CMK (cell line): ENCODE results near the gene MYO10.

Experiments used
- DNase-seq: peaks from one replicate; pipeline ENCODE4 v3.0.0-alpha.2; 2010; ENCODE audit warnings: low read depth

The MYO10 gene

DNA sequence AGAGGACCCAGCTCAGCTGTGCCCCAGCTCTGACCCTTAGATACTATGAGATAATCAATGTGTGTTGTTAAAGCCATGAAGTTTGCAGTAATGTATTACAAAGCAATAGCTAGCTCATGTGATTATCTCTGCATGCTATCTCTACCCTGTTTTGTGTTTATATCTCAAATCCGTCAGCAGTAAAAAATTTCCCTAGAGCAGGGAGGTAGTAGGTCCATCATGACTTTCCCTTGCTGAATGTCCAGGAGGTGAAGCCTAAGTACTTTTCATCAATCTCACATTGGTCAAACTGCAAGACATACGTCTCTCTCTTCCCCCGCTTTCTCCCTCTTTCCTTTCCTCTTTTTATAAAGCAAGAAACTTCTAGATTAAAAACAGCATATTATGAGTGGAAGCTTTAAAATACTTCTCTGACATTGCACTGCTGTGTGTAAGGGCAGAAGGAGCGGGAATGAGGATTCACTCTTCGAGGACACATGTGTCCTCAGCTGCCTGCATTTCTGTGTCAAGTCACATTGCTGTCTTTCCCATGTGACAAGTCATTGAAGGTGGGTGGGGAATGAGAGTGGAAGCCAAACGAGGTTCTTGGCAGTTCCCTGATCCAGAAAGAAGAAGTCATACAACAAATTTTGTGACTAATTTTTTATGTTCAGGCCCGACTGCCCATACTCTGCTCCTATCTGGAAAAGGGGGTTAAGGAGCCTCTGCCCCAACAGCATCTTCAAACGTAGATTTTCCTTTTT is 226.2 kb downstream of the MYO10 start:
- no peak for DNase-seq

DNA sequence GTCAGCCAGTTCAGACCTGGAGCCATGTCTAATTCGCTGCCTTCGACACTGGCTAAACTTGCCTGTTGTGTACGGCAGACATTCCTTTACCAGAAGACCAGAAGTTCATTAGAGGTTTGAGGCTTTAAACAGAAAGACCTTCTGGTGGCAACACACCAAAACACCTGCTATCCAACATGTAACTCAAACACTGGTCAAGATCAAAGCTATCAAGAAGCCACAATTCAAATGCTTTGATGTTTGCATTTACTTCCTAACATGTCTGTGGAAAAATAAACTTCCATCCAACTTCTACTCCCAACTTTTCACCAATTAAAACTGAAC is 228.3 kb downstream of the MYO10 start:
- DNase-seq = no peak

DNA sequence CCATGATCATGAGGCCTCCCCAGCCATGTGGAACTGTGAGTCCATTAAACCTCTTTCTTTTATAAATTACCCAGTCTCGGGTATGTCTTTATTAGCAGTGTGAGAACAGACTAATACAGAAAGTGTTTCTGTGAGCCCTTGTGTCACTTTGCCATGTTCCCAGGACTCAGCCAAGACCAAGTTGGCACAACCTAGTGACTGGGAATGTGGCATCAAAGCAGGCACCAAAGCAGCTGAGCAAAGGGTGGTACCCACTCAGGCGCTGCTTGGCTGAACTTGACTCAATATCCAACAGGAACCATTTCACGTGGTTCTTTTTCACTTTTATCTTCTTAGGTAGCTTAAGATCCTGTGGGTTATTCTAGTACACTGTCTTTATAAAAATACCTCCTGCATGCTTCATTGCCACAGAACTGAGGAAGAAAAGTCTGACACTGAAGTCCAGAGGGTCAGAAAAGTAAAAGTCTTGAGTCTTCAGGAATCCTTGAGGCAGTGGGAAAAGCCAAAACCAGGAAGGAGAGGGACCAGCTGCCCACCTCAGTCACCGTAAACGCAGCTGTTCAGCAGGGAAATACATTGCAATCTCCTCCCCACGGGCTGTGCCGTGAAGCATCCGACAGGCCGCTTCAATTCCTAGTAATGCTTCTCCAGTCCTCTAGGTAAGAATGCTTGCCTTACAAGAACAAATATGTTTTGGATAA is 228.8 kb downstream of the MYO10 start:
- no peak for DNase-seq

DNA sequence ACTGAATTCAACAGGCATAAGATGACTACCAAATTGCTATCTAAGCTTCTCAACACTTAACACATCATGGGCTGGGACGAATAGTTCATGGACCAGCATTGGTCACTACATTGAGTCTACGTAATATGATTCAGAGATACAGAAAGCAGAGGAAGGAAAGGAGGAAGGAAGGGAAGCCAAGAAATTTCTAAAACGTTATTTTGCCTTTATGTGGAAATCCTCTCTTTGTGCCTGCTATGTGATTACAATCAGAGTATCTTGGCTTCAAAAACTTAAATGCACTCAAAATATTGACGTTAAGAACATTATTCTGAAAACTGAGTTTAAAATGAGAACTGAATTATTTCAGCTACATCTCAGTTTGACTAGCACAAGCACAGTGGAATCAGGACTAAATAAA is 231.1 kb downstream of the MYO10 start:
- no peak for DNase-seq

DNA sequence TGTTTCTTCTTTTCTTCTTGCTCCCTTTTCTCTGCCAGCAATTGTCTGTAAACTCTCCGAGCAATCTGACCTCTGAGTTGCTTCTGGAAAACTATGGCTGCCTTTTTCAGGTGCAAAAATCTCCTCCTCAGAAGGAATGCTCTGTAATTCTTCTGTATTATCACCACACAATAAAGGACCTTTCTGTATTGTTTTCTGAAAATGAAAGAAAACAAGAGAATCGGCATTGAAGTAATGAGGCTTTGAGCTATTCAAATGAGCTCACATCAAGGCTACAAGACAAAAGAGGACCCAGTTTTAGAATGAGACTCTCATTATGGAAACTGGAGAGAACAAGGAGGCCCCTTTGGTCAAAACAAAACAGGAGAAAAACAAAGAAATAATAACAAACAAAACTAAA is 233.1 kb downstream of the MYO10 start:
- DNase-seq = no peak

DNA sequence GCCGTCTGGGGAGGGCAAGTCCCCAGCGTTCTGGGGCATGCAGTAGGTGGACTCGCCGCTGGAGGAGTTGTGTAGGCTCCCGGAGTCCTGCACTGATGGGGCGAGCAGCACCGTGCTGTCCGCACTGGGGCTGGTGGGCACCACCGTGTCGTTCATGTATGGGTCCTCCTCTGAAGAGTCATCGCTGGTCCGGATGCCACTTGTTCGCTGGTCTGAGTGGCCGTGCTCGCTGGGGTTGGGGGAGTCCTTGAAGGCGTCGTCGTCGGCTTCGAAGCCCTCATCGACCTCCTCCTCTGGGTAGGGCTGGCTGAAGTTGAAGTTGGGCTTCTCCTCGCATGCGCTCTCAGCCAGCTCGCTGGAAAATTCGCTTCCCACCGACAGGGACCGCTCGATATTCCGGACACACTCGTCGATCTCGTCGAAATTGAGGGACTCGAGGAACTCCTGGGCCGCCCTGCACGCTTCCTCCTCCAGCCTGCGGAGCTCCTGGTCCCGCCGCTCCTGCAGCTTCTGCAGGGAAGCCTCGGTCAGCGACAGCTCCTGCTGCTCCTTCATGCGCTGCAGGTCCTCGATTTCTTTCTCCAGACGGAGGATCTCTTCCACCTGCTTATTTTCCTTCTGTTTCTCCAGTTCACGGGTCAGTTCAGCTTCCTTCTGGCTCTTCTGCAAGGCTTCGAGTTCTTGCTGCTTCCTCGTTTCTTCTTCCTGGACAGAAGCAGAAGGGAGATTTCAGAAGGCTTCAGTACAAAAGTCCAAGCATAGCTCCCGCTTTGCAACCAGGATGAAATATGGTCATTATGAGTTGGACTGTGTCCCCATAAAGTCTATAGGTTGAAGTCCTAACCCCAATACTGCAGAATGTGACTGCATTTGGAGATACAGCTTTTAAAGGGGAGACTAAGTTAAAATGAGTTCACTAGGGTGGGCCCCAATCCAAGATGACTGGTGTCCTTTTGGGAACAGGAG is 234.7 kb downstream of the MYO10 start:
- DNase-seq = no peak

DNA sequence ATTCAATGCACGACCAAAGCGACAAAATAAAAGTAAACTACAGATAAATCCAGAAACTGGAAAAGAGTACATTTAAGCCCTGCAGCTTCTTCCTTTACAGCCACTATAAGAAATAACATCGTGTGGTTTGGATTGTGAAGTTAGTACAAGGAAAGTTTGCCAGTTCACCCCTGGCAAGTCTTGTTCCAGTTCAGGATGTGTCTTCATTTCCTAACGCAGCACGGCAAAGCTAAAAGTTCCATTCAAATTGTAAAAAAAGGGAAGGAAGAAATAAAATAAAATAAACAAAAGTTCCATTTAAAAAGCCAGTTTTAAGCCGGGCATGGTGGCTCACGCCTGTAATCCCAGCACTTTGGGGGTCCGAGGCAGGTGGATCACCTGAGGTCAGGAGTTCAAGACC is 236.0 kb downstream of the MYO10 start:
- no peak for DNase-seq

DNA sequence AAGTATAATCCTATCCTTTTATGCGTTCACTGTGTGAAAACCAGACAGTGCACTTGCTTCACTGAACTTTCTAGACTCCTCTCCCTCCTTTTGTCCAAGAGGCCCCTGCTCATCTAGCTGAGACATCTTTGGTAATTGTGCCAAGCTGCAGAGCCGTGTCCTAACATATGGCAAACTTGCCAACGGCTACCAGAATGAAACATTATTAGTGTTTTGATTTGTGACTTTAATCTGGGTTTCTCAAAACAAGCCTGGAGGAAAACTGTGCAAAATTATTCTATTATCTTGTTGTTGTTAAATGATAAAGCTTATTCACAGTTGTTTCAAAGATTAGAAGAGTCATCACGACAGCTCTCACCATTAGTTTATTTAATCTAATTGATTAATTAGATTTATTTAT is 240.3 kb downstream of the MYO10 start:
- DNase-seq = no peak

DNA sequence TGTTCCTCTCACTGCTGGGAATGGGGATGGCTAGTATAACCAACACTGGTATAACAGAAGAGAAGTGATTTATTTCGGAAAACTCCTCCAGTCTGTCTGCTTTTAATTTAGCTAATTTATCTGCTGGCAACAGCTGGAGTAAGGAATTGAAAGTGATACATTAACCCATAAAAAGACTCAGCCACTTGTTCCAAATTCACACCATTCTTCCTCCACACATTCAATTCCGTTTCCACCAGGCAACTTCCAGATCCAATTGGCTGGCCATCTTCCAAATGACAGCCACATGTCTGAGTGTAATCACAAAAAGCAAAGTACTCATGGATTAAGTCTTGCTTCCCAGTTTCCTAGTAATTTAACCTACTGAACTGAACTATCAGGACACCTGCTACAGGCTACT is 242.2 kb downstream of the MYO10 start:
- DNase-seq = no peak

DNA sequence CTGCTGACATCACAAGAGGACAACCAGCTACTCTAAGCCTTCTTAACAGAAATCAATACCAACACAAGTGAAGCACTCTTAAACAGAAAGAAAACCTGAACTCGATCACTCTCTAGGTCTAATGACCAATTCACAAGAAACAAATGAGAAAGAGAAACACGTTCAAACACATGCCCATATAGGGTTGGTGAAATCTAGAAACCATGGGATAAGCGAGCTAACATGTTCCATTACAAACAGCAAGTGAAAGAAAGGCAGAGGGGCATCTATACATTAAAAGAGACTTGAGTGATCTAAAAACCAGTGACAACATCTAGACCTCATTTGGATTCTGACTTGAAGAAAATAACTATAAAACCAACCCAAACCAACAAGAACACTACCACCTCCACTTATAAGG is 244.4 kb downstream of the MYO10 start:
- DNase-seq = no peak

DNA sequence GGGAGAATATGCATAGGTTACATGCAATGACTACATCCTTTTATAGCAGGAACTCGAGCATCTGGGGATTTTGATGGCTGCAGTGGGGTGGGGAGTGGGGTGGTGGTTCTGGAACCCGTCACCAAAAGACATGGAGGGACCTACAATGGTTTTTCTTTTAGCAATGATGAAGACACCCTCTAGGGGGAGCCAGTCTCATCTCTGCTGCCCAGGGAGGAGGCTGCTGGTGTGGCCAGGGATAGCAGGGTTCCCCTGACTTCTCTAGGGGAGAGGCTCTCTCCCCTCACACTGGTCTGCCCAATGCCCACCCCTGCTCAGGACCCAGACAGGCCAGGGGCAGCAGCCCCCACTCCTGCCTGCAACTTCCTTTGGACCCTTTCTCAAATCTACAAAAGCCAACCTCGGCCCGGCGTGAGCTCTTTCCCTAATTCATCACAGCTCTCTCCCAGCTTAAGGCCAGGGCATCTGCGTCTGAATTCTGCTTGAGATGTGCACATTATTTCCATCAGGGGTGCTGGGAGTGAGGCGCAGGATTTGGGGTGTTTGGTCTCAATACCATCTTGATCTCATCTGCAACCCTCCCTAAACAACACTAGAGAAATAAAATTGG is 245.7 kb downstream of the MYO10 start:
- DNase-seq = peak; percentile 2

DNA sequence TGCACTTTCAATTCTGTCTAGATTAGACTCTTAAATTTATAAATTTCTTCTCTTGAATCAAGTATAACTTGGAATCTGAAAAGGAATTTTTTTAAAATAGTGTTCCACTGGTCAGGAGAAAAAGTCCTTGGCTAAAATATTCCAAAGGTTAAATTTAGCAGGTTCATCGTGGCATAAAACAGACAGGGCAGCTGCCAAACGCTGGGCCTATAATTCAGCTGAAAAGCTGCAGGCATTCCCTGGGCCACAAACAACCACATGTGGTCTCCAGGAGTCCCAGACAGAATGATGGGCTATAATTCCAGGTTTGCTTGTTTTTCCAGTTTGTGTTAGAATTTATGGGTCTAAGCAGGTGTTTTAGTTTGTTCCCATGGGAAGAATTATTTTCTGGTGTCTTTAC is 248.2 kb downstream of the MYO10 start:
- no peak for DNase-seq

DNA sequence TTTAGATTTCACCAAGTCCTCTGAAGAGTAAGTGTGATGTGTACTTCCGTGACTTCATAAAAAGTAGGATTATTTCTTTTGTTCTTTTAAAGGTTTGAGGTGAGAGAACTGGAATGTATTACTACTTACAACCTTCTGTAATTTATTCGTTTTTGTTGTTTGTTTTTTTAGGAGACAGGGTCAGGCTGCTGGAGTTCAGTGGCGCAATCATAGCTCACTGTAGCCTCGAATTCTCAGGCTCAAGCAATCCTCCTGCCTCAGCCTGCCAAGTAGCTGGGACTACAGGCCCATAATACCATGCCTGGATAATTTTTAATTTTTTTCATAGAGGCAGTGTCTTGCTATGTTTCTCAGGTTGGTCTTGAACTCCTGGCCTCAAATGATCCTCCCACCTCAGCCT is 251.0 kb downstream of the MYO10 start:
- no peak for DNase-seq

DNA sequence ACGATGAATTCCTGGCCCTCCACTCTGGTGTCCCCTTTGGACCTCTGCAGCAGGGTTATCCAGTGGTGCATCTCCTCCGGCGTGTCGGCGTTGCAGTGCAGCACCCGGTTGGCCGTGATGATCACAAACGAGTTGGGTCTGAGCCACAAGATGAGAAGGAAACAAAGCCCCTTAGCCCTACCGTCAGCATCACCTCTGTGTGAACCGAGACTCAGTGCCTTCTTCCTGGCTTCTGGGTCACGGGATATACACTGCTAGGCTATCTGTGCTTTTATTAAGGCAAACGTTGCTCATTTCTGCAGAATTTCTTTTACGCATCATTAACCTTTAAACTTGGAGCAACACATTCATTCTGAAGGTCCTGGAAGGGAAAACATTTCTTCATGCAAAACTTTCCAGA is 254.2 kb downstream of the MYO10 start:
- no peak for DNase-seq

DNA sequence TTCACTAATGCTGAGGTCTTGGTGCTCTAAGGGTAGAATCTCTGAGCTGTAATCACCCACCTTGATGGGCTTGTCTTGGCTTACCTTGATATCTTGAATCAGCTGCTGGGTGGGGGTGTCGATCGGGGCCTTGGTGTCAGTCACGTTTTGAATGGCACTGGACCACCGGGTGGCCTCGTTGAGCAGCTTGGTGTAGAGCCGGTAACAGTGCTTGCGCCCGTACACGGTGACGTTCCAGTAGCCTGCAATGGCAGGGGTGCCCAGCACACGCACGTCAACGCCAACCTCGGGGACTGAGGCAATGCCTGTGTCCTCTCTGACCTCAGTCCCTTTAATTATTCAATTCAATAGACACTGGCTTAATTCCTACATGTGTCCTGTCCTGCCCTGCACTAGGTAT is 256.2 kb downstream of the MYO10 start:
- no peak for DNase-seq

DNA sequence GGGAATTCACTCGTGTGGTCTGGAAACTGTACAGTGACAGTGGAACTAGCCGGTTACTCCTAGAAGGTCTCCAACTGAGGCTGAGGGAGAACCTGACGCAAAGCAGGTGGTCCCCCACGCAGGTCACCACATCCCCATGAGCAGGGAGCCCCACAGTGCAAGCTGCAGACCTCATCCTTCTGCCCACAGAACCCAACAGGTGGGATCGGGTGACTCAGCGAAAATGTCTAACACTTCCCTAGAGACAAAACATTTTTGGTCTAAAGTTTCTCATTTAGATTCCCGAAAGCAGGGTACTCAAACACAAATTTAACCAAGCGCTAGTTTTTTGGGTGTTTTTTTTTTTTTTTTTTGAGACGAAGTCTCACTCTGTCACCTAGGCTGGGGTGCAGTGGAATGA is 256.9 kb downstream of the MYO10 start:
- DNase-seq = no peak

DNA sequence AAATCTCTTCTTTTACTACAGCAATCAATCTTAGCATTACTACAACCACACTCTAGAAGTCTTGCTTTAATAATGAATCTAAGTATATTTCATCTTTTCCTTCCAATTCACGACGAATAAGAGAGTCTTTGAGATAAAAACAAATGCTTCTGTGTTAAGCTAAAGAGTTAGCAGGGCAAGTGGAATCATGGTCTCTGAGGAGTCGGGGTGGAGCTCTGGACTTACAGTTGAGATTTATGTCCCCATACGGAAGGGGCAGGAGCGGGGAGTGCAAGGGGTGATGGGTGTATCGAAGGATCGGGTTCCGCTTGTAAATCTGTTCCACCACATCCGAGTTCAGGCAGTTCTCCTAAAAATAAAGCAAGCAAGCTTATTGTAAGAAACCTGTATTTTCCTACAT is 260.3 kb downstream of the MYO10 start:
- DNase-seq = no peak

DNA sequence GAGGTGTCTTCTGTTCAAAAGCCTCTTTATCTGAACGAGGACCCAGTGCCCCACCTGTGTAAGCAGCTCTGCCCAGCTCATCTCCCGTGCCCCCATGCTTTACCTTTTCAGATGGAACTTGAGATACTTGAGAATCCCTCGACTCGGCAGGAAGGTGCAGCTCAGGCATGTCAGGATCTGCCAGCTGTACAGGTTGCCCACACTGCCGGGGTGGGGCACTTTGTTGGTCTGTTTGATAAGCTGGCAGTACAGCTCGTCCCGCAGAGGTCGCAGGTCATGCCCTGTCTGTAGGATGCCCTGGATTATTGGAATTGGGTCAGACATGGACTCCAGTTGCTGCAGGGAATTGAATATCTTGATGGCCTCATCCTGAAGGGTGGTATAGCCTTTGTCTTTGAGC is 261.3 kb downstream of the MYO10 start:
- no peak for DNase-seq

DNA sequence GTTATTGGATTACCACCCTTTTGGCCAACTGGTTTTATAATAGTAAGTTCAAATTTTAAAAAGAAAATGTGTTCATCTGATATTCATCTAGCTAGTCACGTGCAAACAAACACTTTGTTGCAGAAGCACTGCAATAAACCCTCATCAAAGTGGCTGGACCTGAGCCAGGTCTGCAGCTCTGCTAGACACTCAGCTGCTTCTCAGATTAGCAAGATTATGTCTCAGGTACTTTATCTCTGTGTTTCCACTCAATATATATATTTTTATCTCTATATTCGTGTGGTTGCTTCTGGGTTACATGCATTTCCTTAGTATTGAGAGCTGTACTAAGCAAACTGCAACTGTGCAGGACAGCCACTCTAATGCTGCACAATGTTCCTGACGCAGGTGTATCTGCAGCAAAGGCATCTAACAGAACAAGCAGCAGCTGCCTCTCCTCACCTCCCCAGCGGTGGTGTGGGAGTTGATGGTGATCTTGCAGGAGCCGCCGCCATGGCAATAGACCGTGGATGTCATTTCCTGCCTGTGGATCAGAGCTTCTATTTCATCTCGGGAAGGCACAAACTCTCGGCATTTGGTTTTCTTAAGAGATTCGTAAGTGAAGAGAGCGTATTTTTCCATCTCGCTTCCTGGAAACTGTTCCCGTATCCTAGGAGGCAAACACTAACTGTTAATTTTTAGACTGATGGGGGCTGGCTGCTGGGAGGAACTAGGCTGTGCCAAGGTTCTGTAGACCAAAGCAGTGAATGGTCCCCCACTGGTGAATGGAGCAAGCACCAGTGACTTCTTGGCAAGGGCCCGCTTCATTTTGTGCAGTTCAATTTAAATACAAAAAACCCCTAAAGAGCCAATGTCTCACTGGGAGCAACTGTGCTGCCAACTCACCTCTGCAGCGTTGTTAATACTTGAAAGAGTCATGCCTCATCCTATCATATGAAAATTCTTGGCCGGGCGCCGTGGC is 262.6 kb downstream of the MYO10 start:
- DNase-seq = no peak

DNA sequence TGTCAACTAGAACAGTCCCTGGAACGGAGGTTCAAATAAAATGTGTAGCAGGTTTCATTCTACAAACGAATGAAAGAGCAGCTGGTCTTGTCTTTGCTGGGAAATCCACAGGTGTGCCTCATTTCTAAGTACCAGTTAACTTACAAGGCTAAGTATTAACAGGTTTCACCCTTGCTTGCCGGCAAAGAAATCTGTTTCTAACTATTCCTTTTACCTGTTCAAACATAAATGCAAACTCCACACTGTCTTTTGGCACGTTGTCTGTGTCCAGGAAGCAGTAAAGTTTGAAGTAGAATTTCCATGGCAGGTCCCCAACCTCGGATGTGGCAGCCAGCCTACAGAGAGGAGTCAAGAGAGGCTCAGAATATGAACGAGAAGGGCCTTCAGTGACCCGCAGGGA is 264.9 kb downstream of the MYO10 start:
- DNase-seq = no peak

DNA sequence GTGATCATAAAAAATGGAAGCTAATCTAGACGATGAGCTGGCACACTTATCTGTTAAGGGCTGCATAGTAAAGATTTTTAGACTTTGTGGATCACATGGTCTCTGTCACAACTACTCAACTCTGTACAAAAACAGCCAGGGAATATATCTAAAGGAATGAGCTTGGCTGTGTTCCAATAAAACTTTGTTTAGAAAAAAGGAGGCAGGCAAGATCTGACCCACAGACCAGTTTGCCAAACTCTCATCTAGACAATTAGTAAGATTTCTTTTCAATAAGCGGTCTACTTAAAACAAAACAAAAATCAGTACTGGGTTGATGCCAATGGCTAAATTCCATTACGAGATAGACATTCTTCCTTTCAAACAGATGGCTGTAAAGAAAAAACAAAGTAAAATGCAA is 266.3 kb downstream of the MYO10 start:
- no peak for DNase-seq
